NCI-H1417 treated with DMSO at 0.1 percent for 48 hours (cell line): Measurements from ENCODE around the gene GRIK2.
A peak's percentile ranks its signal among the peaks of the same experiment; 100 is the strongest.

ENCODE experiments used
- DNase-seq: peaks from one replicate; lab custom pipeline; 2025; lab: John Stamatoyannopoulos, UW

GRIK2 gene

DNA sequence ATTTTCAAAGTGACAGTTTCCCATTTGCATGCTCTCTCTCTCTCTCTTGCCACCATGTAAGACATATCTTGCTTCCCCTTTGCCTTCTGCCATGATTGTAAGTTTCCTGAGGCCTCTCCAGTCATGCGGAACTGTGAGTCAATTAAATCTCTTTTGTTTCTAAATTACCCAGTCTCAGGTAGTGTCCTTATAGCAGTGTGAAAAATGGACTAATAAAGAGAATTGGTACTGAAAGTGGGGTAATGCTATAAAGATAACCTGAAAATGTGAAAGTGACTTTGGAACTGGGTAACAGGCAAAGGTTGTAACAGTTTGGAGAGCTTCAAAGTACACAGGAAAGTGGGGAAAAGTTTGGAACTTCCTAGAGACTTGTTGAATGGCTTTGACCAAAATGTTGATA lies 389.8 kb downstream of the GRIK2 start:
- DNase-seq, result no peak

DNA sequence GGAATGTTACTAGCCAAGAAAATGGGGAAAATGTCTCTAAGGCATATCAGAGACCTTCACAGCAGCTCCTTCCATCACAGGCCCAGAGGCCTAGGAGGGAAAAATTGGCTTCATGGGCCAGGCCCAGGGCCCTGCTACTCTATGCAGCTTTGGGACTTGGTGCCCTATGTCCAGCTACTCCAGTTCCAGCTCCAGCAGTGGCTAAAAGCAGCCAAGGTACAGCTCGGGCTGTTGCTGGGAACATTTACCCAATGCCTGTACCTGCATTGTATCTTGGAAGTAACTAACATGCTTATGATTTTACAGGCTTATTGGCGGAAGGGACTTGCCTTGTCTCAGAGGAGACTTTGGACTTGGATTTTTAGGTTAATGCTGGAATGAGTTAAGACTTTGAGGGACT lies 390.6 kb downstream of the GRIK2 start:
- DNase-seq, result no peak

- DNase-seq, result no peak
Observed at GRCh38 chr6:101799531-101799930, 406.0 kb downstream of the GRIK2 start.

DNA sequence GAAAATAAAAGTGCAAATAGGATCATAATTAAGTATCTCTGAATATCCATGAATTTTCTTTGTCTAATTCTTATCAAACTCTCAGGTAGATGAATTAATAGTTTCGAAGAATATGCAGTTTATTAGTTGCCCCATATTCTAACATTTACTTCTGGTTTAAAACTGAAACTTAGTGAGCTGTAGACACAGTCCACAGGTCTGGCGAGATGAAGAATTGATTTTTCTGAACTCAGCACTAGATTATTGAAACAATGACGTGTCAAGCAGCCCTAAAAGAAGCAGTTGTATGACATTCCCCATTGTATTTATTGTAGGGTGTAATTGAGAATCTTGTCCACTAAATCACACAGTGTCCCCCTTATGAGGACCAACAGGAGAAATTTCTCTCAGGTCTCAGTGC lies 407.1 kb downstream of the GRIK2 start:
- no peak for DNase-seq

GRCh38 chr6:101803136-101803535 lies 409.6 kb downstream of the GRIK2 start:
- no peak for DNase-seq

DNA sequence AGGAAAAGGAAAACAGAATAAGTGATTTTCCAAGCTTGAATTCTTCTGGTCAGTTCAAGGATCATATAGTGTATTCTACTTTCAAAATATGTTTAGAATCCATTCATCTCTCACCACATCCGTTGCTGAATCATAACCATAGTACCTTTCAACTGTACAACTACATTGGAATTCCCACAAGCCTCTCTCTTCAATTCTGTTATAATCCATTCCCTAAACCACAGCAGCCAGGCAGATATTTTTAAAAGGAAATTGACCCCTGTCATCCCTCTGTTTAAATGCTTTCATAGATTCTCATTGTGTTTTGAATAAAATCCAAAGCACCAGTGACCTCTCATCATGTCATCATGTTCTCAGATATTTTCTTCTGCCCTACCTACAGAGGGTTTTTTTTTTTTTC lies 412.7 kb downstream of the GRIK2 start:
- DNase-seq, result no peak

- DNase-seq, result no peak
Observed at GRCh38 chr6:101811108-101811507, 417.6 kb downstream of the GRIK2 start.

GRCh38 chr6:101816716-101817115 lies 423.2 kb downstream of the GRIK2 start:
- DNase-seq, result no peak

GRCh38 chr6:101818051-101818450 lies 424.5 kb downstream of the GRIK2 start:
- DNase-seq, result no peak

DNA sequence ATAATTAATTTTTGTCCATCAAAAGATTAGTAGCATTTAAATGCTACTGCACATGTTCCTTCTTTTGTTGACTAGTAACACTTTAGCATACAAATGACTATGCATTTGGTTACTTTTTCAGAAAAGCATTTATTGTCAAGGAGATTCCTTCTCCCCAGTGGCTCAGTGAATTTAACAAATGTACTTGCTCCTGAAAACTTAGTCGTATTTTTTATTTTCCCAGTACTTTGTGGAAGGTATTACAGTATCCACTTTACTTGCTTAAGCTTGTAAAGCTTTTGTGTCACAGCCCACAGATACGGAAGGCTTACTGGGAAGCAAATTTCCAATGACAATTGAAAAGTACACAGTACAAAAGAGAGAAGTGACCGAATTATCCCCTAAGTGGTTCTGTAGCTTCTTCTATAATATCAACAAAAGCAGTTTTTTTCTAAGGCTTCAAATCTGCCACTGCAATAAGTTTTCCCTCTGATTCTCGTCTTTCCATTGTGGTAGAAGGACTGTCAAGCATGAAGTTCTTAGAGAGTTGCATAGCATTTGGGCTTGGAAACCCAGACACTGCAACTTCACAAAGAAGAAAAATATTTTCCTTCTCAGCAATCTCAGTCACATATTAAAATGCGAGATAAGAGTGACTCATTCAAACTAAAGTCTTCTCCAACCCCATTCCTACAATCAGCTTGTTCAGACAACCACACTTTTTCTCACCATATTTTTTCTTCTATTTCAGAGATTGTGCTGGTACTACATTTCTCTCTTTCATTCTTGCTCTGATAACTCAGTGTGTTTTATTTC lies 431.2 kb downstream of the GRIK2 start:
- no peak for DNase-seq

DNA sequence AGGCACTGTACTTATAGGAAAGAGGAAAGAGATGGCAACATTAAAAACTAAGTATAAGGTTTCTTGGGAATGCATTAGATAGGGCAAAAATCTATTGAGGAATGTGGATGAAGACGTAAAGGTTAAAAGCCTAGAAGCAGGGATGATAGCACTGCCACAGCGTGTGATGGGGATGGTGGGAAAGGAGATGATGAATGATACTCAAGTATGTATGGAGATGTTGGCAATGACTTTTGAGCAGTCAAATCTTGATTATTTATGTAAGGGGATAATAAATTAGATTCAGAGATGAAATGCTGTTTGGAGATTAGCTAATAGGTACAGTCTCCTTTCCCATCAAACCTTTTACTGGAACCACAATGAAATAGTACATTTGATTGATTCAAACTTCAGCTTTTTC lies 432.8 kb downstream of the GRIK2 start:
- no peak for DNase-seq

GRCh38 chr6:101826678-101827077 lies 433.2 kb downstream of the GRIK2 start:
- no peak for DNase-seq

DNA sequence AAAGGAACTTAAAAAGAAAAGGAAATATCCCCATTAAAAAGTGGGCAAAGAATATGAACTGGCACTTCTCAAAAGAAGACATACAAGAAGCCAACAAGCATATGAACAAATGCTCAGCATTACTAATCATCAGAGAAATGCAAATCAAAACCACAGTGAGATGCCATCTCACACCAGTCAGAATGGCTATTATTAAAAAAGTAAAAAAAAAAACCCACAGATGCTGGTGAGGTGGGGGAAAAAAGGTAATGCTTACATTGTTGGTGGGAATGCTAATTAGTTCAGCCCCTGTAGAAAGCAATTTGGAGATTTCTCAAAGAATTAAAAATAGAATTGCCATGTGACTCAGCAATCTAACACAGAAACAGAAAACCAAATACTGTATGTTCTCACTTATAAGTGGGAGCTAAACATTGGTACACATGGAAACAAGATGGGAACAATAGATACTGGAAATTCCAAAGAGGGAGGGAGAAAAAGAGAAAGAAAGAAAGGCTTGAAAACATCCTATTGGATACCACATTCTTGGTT lies 437.1 kb downstream of the GRIK2 start:
- no peak for DNase-seq

- DNase-seq, result no peak
Observed at GRCh38 chr6:101832371-101832770, 438.9 kb downstream of the GRIK2 start.

DNA sequence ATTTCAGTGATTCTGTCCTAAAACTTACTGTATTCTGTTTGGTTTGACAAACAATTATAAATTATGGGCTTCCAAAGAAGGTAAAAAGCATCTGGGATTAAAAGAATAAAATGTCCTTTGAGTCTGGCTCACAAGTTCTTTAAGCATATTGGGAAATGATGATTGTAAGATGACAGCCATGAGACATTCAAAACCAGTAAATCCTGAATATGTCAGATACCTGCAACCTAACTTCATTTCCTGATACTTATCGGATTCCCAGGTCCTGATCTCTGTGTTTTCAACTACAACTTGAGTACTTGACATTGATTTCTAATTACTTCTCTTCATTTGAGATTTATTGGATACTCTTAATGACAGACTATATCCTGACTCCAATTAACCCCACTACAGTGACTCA lies 446.6 kb downstream of the GRIK2 start:
- no peak for DNase-seq

GRCh38 chr6:101845172-101845571 lies 451.7 kb downstream of the GRIK2 start:
- DNase-seq, result no peak

- no peak for DNase-seq
Observed at GRCh38 chr6:101845621-101846020, 452.1 kb downstream of the GRIK2 start.

DNA sequence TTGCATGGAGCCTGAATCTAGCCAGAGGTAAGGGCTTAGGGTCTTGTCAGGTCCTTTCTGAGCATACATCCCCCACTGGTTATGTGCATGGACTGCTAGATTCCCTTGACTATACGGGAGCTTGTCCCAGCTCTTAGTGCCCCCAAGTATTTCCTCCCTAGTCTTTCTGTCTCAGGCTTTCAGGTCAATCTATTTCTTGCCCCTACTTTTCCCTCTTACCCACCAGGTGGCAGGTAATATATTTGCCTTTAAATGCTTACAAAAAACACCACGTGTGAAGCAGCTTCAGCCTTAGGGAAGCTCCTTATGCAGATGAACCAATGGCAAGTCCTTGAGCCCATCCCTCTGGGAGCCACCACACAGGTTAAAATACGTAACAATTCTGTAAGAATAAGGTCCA lies 454.2 kb downstream of the GRIK2 start:
- no peak for DNase-seq

- DNase-seq, result no peak
Observed at GRCh38 chr6:101851911-101852310, 458.4 kb downstream of the GRIK2 start.

- DNase-seq, result no peak
Observed at GRCh38 chr6:101853231-101854085, 459.9 kb downstream of the GRIK2 start.

GRCh38 chr6:101876431-101876830 lies 482.9 kb downstream of the GRIK2 start:
- DNase-seq, result peak; percentile 44

DNA sequence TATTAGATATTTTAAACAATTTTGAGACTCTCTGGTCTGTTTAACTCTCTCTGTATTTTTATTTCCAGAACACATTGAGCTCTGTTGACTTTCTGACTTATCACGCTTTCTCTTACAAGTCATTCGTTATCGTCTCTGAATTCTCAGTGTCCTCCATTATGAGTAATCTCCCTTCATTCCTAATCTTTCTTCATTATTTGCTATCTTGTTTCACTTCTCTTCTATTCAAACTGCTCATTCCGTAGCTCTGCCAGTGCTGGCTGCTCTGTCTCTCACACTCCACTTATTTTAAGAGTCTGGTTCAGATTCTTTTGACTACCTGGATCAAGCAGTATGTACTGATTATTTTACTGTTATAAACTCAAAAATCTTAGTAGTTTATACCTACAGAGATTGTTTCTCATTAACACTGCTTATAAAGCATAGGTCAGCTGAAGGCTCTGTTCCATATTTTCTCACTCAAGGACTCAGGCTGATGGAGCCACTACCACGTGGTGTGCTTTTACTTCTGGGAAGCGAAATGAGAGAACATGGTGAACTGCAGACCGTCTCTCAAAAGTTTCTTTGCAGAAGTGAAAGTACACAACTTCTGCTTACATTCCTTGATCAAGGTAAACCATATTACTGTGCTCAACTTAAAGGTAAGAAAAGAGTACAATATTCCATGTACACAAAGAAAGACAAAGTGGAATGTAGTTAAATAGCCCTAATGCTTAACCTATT lies 485.2 kb downstream of the GRIK2 start:
- no peak for DNase-seq
